HG03108 (cell line): Measurements from ENCODE around the gene POU3F3.

Experiments
- ATAC-seq: cut with Tn5 transposase; IDR thresholded peaks from one replicate; pipeline ENCODE4 v1.9.1; 2021; ENCODE audit warnings: moderate library complexity; ENCODE audit not compliant: unreplicated experiment

Gene POU3F3

DNA sequence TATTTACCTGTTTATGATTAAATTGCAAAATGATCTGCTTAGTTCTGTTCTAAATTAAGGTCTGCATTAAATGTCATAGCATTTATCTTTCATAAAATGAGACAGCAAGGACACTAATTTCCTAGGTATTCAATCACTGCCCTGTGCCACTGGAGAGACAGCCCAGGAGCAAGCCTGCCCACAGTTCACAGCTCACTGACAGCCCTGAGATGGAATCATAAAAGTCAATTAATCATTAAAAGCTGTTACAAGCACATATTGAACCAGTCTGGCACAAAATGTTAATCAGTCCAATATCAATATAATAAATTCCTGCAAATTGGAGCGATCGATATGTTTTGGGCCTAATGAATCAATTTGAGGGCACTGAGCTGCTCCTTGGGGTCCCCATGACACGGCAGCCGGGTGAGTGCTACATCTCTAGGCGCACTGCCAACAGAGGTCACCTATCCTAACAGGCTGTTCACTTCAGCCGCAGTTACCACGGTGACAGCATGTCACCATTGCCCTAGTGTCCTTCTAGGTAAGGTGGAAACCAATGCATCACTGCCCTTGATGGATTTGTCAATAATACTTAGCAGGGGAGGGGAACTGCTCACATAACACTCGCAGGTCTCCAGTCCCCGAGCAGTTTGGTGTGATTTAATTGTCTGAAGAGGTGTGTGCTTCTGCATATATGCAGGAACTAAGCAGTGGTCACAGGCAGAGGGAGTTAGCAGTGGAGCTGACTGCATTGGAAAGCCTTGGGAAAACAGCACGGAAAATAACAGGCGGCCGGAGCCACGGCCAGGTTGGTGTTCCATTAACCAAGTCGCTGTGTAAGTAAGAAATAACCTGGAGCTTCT, 47.3 kb downstream of the POU3F3 start:
- no peak for ATAC-seq

DNA sequence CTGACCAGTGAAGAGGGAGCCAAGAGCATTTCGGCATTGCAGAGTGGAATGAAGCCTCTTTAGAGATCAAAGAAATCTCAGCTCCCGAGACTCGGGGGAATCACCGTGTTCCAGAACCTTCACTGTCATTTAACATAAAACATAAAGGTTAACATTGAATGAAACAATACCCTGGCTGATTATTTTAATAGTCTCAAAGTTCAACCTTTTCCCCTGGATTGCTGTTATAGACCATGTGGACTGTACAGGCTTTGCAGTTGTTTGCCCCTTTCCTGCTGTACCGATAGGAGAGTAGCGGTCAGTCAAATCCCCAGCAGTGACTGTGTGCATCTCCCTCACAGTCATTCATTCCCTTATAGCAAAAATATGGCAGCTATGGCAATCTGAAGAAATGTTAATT, 48.4 kb downstream of the POU3F3 start:
- no peak for ATAC-seq
